ENCODE results near the gene AFMID. TPM values are rescaled to one million over a fixed set of nuclear protein-coding genes. Genes with fewer than 3 reads are reported as not detected.

Gene AFMID
- total RNA-seq, 1 experiment from 2014 or later = 65.8 TPM

- TF ChIP-seq ZBTB33 (IDR thresholded peaks at IDR 0.05; ENCODE audit: extremely low read depth, insufficient replicate concordance, low read length) (no peak), CEBPB (IDR thresholded peaks at IDR 0.05; ENCODE audit: low read depth) (no peak), EGR1 (IDR thresholded peaks at IDR 0.05; ENCODE audit: low read depth) (peak; percentile 30; the same call in 1 of the 2 replicates), MAX (IDR thresholded peaks at IDR 0.05) (peak; percentile 98)
Measured at GRCh38 chr17:78214016-78214705, 27.0 kb downstream of the AFMID start, which contains the start of gene BIRC5 (continued).

- intact Hi-C loops (cut with micrococcal nuclease) = loop anchor here (1.0 kb wide), 1 partner anchor 27 kb away; the partner anchor contains the start of genes AFMID and TK1
- Histone ChIP-seq H3K9me3 (ENCODE audit: control insufficient read depth in 1 of 2, insufficient read depth in 1 of 2, low read depth in 1 of 2, low read length in 2 of 2) (no peaks in the 10 kb centered on the region), H2AFZ (ENCODE audit: low read depth, low read length, poor library complexity, severe bottlenecking) (no peak overlapping the region), H3K9ac (ENCODE audit: low read length) (peak overlapping the region; percentile 99), H3K4me3 (replicated peaks in 1 of 2; ENCODE audit: low read depth in 1 of 2, low read length in 2 of 2) (peak overlapping the region; percentile 97 to 99), H3K79me2 (ENCODE audit: insufficient read depth, low read length) (peaks cover 56% of the 10 kb centered on the region), H3K27ac (ENCODE audit: low read depth, low read length) (peak overlapping the region; percentile 86), H3K4me2 (ENCODE audit: low read length) (peak overlapping the region; percentile 98), H3K27me3 (ENCODE audit: insufficient read depth, low read length) (no peaks in the 10 kb centered on the region), H3K9me2 (ENCODE audit: insufficient read depth) (no peaks in the 10 kb centered on the region), H3K4me1 (ENCODE audit: control insufficient read depth in 1 of 2, insufficient read depth in 2 of 2, low read length in 2 of 2) (peaks cover 13 to 20% of the 10 kb centered on the region in 2 experiments), H3K36me3 (ENCODE audit: control insufficient read depth in 1 of 2, insufficient read depth in 2 of 2, low read length in 2 of 2) (peaks cover 16 to 27% of the 10 kb centered on the region in 2 experiments), H4K20me1 (ENCODE audit: insufficient read depth) (no peaks in the 10 kb centered on the region; the same call in 1 of the 2 replicates)
- TF ChIP-seq SRF (IDR thresholded peaks at IDR 0.05; ENCODE audit: low read depth) (no peak), SIN3A (IDR thresholded peaks at IDR 0.05; ENCODE audit: low read depth) (no peak), FOSL1 (IDR thresholded peaks at IDR 0.05; ENCODE audit: low read depth) (no peak), YY1 (IDR thresholded peaks at IDR 0.05; ENCODE audit: extremely low read depth, insufficient replicate concordance, low read depth, low read length) (no peak), ELF1 (IDR thresholded peaks at IDR 0.05; ENCODE audit: borderline replicate concordance, low read depth) (no peak), ATF3 (IDR thresholded peaks at IDR 0.05) (no peak), ZFX (IDR thresholded peaks at IDR 0.05) (no peak), SP1 (IDR thresholded peaks at IDR 0.05; ENCODE audit: low read depth) (no peak), EZH2 (IDR thresholded peaks at IDR 0.05) (no peak), CBX3 (IDR thresholded peaks at IDR 0.05; ENCODE audit: low read depth) (no peak), EGR1 (IDR thresholded peaks at IDR 0.05; ENCODE audit: low read depth) (no peak), CTCF (IDR thresholded peaks at IDR 0.05 in 2 of 3, conservative IDR thresholded peaks at IDR 0.05 in 1 of 3; ENCODE audit: borderline replicate concordance in 1 of 3, insufficient read depth in 1 of 3, low read depth in 2 of 3, low read length in 2 of 3) (no peak), ZBTB33 (IDR thresholded peaks at IDR 0.05; ENCODE audit: extremely low read depth, insufficient replicate concordance, low read length) (no peak)
- no peak; the same call in 1 of the 2 replicates for ATAC-seq
- ChIA-PET POLR2A (no interaction called here), CTCF (no interaction called here), RAD21 (ENCODE audit: low non-redundant PET in 1 of 2, low total read pairs in 2 of 2, uncharacterized antibody in 2 of 2, unreplicated experiment in 2 of 2) (no interaction called here)
- no peak for DNase-seq (ENCODE audit: low read depth, low spot score)
- BruUV-seq (replicated peaks) = TSS peak; percentile 68
Measured at GRCh38 chr17:78214706-78215061, 27.5 kb downstream of the AFMID start.
